Neural progenitor cell (in vitro differentiated cells): ENCODE results near the gene POFUT1. TPM values are rescaled to one million over a fixed set of nuclear protein-coding genes. Genes with fewer than 3 reads are reported as not detected.
"Not testable (repeated sequence)": the region's sequence is repeated elsewhere in the genome, so short reads cannot be mapped to it uniquely, and the experiment has no call there.

Experiments
- DNase-seq: peaks from one replicate; pipeline ENCODE4 v3.0.0-alpha.2; 2016; ENCODE audit warnings: low spot score
- H2AFZ ChIP-seq: fragments of 200-600 bp; sonication (generic); replicated peaks from 2 replicates; pipeline ENCODE4 v1.6.1; 2016; ENCODE audit warnings: antibody characterized with exemption
- H3F3A ChIP-seq: fragments of 200-600 bp; sonication (generic); 2 replicates; pipeline ENCODE4 v1.6.1; 2016; ENCODE audit warnings: antibody characterized with exemption, low read depth
- H3K27ac ChIP-seq: fragments of 200-600 bp; sonication (generic); 2 replicates; pipeline ENCODE4 v1.5.1; 2016; ENCODE audit warnings: mild to moderate bottlenecking
- H3K27me3 ChIP-seq: fragments of 200-600 bp; sonication (generic); 2 replicates; pipeline ENCODE4 v1.6.1; 2016; ENCODE audit warnings: mild to moderate bottlenecking, moderate library complexity
- H3K36me3 ChIP-seq: fragments of 200-600 bp; sonication (generic); 2 replicates; pipeline ENCODE4 v1.5.1; 2016
- H3K4me1 ChIP-seq: fragments of 200-600 bp; sonication (generic); 2 replicates; pipeline ENCODE4 v1.6.1; 2016; ENCODE audit warnings: mixed run types
- H3K4me2 ChIP-seq: fragments of 200-600 bp; sonication (generic); 2 replicates; pipeline ENCODE4 v1.6.1; 2016
- H3K4me3 ChIP-seq: fragments of 200-600 bp; sonication (generic); 2 replicates; pipeline ENCODE4 v1.5.1; 2016
- H3K79me2 ChIP-seq: fragments of 200-600 bp; sonication (generic); 2 replicates; pipeline ENCODE4 v1.6.1; 2016; ENCODE audit warnings: low read depth
- H3K9ac ChIP-seq: fragments of 200-600 bp; sonication (generic); 2 replicates; pipeline ENCODE4 v1.6.1; 2016
- H3K9me3 ChIP-seq: fragments of 200-600 bp; sonication (generic); 2 replicates; pipeline ENCODE4 v1.5.1; 2016; ENCODE audit warnings: low read depth
- H4K20me1 ChIP-seq: fragments of 200-600 bp; sonication (generic); 2 replicates; pipeline ENCODE4 v1.6.1; 2016; ENCODE audit warnings: low read depth
- H3K27ac Mint-ChIP-seq: 3 replicates; pipeline ENCODE4 v1.8.0; 2021; ENCODE audit warnings: mixed read lengths
- H3K27me3 Mint-ChIP-seq: 2 replicates; pipeline ENCODE4 v1.8.0; 2022; ENCODE audit warnings: low read depth, mild to moderate bottlenecking, inconsistent platforms, moderate library complexity, mixed read lengths; ENCODE audit not compliant: insufficient read depth
- H3K36me3 Mint-ChIP-seq: 3 replicates; pipeline ENCODE4 v1.8.0; 2021; ENCODE audit warnings: mixed read lengths
- H3K4me1 Mint-ChIP-seq: 3 replicates; pipeline ENCODE4 v1.8.0; 2021; ENCODE audit warnings: mixed read lengths
- H3K4me3 Mint-ChIP-seq: 3 replicates; pipeline ENCODE4 v1.8.0; 2021; ENCODE audit warnings: mild to moderate bottlenecking, moderate library complexity, mixed read lengths
- H3K9me3 Mint-ChIP-seq: 3 replicates; pipeline ENCODE4 v1.8.0; 2020; ENCODE audit warnings: mixed read lengths
- CTCF ChIP-seq: fragments of 200-600 bp; sonication (generic); IDR thresholded peaks from 2 replicates; pipeline ENCODE4 v1.5.1; 2017; ENCODE audit warnings: antibody characterized with exemption, mild to moderate bottlenecking
- EZH2 ChIP-seq: fragments of 200-600 bp; sonication (generic); IDR thresholded peaks from 2 replicates; pipeline ENCODE4 v1.6.1; 2017; ENCODE audit warnings: antibody characterized with exemption, mild to moderate bottlenecking, moderate library complexity
- EZH2phosphoT487 ChIP-seq: fragments of 200-600 bp; sonication (generic); IDR thresholded peaks from 2 replicates; pipeline ENCODE4 v1.6.1; 2017; ENCODE audit warnings: antibody characterized with exemption
- total RNA-seq: library from RNA; depleted of rRNA; stranded (reverse); fragments of >200 nt; gene quantifications from 2 replicates; pipeline ENCODE4 v1.2.3, GENCODE V29; 2015; ENCODE audit warnings: low replicate concordance

The POFUT1 gene
- total RNA-seq, 1 donor from 2014 or later, result 22.3 TPM

GRCh38 chr20:32249030-32249738 lies 41.5 kb downstream of the POFUT1 start:
- H3K9me3 ChIP-seq, result no peaks in the 10 kb centered on the region
- H3K4me2 ChIP-seq, result no peak overlapping the region
- Mint-ChIP-seq H3K27ac (no peak overlapping the region), H3K27me3 (no peaks in the 10 kb centered on the region), H3K9me3 (no peaks in the 10 kb centered on the region), H3K4me3 (no peak overlapping the region), H3K36me3 (no peaks in the 10 kb centered on the region), H3K4me1 (no peaks in the 10 kb centered on the region)
- no peaks in the 10 kb centered on the region for H3K4me1 ChIP-seq
- no peaks in the 10 kb centered on the region for H3K36me3 ChIP-seq
- TF ChIP-seq EZH2, result no peak
- TF ChIP-seq EZH2phosphoT487, result no peak
- TF ChIP-seq CTCF, result no peak
- H3K27me3 ChIP-seq, result no peaks in the 10 kb centered on the region
- no peak overlapping the region for H2AFZ ChIP-seq
- no peaks in the 10 kb centered on the region for H4K20me1 ChIP-seq
- no peaks in the 10 kb centered on the region for H3F3A ChIP-seq
- H3K9ac ChIP-seq, result no peak overlapping the region
- H3K27ac ChIP-seq, result no peak overlapping the region
- no peak for DNase-seq
- H3K79me2 ChIP-seq, result no peaks in the 10 kb centered on the region
- H3K4me3 ChIP-seq, result no peak overlapping the region

- Mint-ChIP-seq H3K4me1 (peaks cover 4% of the 10 kb centered on the region), H3K27ac (no peak overlapping the region), H3K36me3 (no peaks in the 10 kb centered on the region), H3K27me3 (no peaks in the 10 kb centered on the region), H3K4me3 (no peak overlapping the region), H3K9me3 (no peaks in the 10 kb centered on the region)
- DNase-seq, result no peak
- Histone ChIP-seq H3K27ac (no peak overlapping the region), H3K4me2 (no peak overlapping the region), H3K4me1 (no peaks in the 10 kb centered on the region), H3K4me3 (no peak overlapping the region), H4K20me1 (no peaks in the 10 kb centered on the region), H3K79me2 (no peaks in the 10 kb centered on the region), H3F3A (no peaks in the 10 kb centered on the region), H3K9ac (no peak overlapping the region), H3K36me3 (no peaks in the 10 kb centered on the region), H2AFZ (no peak overlapping the region), H3K27me3 (no peaks in the 10 kb centered on the region), H3K9me3 (no peaks in the 10 kb centered on the region)
- no peak for TF ChIP-seq EZH2phosphoT487
- TF ChIP-seq CTCF, result no peak
- no peak for TF ChIP-seq EZH2
Measured at GRCh38 chr20:32251470-32251869, 43.8 kb downstream of the POFUT1 start.

- no peaks in the 10 kb centered on the region for H3K9me3 Mint-ChIP-seq
- H3K4me1 ChIP-seq, result no peaks in the 10 kb centered on the region
- TF ChIP-seq EZH2 (no peak), CTCF (no peak), EZH2phosphoT487 (no peak)
- H3K4me3 ChIP-seq, result no peak overlapping the region
- H3K27ac ChIP-seq, result no peak overlapping the region
- no peaks in the 10 kb centered on the region for H3F3A ChIP-seq
- no peak overlapping the region for H3K4me3 Mint-ChIP-seq
- no peak overlapping the region for H2AFZ ChIP-seq
- H3K4me1 Mint-ChIP-seq, result peaks cover 4% of the 10 kb centered on the region
- no peaks in the 10 kb centered on the region for H3K36me3 ChIP-seq
- no peaks in the 10 kb centered on the region for H3K36me3 Mint-ChIP-seq
- H3K27me3 Mint-ChIP-seq, result no peaks in the 10 kb centered on the region
- no peak for DNase-seq
- peak overlapping the region; percentile 21 for H3K27ac Mint-ChIP-seq
- H3K27me3 ChIP-seq, result no peaks in the 10 kb centered on the region
- no peaks in the 10 kb centered on the region for H4K20me1 ChIP-seq
- H3K9me3 ChIP-seq, result no peaks in the 10 kb centered on the region
- H3K9ac ChIP-seq, result no peak overlapping the region
- no peak overlapping the region for H3K4me2 ChIP-seq
- no peaks in the 10 kb centered on the region for H3K79me2 ChIP-seq
Measured at GRCh38 chr20:32252189-32252588, 44.5 kb downstream of the POFUT1 start.

- not testable (repeated sequence) for H3K4me3 Mint-ChIP-seq, H3K9me3 Mint-ChIP-seq
Measured at GRCh38 chr20:32260973-32261372, 53.3 kb downstream of the POFUT1 start.

More at GRCh38 chr20:32260973-32261372, 53.3 kb downstream of the POFUT1 start:
- H3K36me3 ChIP-seq, H3K36me3 Mint-ChIP-seq, H3K79me2 ChIP-seq, H3K4me3 ChIP-seq, H3K27me3 ChIP-seq, H3K27ac Mint-ChIP-seq, H3F3A ChIP-seq, H3K9me3 ChIP-seq, H4K20me1 ChIP-seq, H3K4me2 ChIP-seq, H2AFZ ChIP-seq, H3K27me3 Mint-ChIP-seq, DNase-seq, H3K9ac ChIP-seq, H3K4me1 ChIP-seq, H3K27ac ChIP-seq, H3K4me1 Mint-ChIP-seq: not testable (repeated sequence)
